Ovary (tissue), 9 donors: ENCODE measurements around the gene ATXN7. TPM values are rescaled to one million over a fixed set of nuclear protein-coding genes. Genes with fewer than 3 reads are reported as not detected.

ENCODE experiments used
- DNase-seq, 5 donors: peaks; one replicate each; pipeline ENCODE4 v3.0.0-alpha.2; 2019 to 2020
- H3K27ac ChIP-seq, 2 donors: fragments of 200-600 bp; one replicate each; pipeline versions ENCODE4 v1.5.1 to v1.8.0; 2019 to 2022
- H3K27me3 ChIP-seq: fragments of 200-600 bp; one replicate; pipeline ENCODE4 v1.8.0; 2022
- H3K36me3 ChIP-seq: fragments of 200-600 bp; sonication (generic); one replicate; pipeline ENCODE4 v1.5.1; 2019
- H3K4me1 ChIP-seq: one replicate; pipeline ENCODE4 v1.8.1; 2013; ENCODE audit warnings: mild to moderate bottlenecking, moderate library complexity; ENCODE audit not compliant: insufficient read depth
- H3K4me3 ChIP-seq: fragments of 200-600 bp; sonication (generic); one replicate; pipeline ENCODE4 v1.5.1; 2017
- H3K9me3 ChIP-seq, 2 donors: fragments of 200-600 bp in 1 of 2; sonication (generic) in 1 of 2; one replicate each; pipeline versions ENCODE4 v1.5.1 to v1.8.1; 2013 to 2019; ENCODE audit warnings: mild to moderate bottlenecking in 1 of 2, moderate library complexity in 1 of 2
- EP300 ChIP-seq: sonication (generic); formaldehyde crosslinking; IDR thresholded peaks from one replicate; pipeline ENCODE4 v1.6.1; 2017; ENCODE audit warnings: antibody characterized with exemption
- POLR2A ChIP-seq: fragments of 450-650 bp; IDR thresholded peaks from one replicate; pipeline ENCODE4 v1.6.1; 2017; ENCODE audit warnings: antibody characterized with exemption, mild to moderate bottlenecking, moderate library complexity
- WGBS, 3 donors: extraction: QIAGEN DNeasy Blood & Tissue Kit in 1 of 3; methylation state at CpG; one replicate each; pipeline versions ENCODE4 v1.1.5 to v1.1.7; 2013 to 2017; 5-methylcytosine and 5-hydroxymethylcytosine counted together
- intact Hi-C, 4 donors: fragments of 100-400 bp; cut with DNase I; formaldehyde crosslinking; loops; one replicate each; pipeline versions ENCODE4 v1.11.0 to v1.15.1; 2022 to 2023
- polyA plus RNA-seq, 2 donors: library from polyadenylated mRNA; stranded (reverse); fragments of 200-250 nt in 1 of 2; fragments of 350-450 nt in 1 of 2; fragmentation: Illumina TruSeq in 1 of 2; extraction: RNeasy Lipid Tissue Mini Kit (QIAGEN cat#74804) in 1 of 2; gene quantifications; one replicate each; pipeline ENCODE4 v1.2.3, GENCODE V29; 2013 to 2014
- total RNA-seq, 7 donors: library from RNA; depleted of rRNA in 2 of 7; stranded (reverse); fragments of >200 nt in 2 of 7; fragmentation: NEBNext Ultra II Directional in 3 of 7; extraction: Animal tissue kit (Norgen Biotek cat#: 25700) in 3 of 7; gene quantifications; one replicate each; pipeline versions ENCODE4 v1.1.0 to v1.2.4, GENCODE V29; 2016 to 2023
- TF ChIP-seq, protein P1 (sequence below), 3 donors: fragments of 450-650 bp in 2 of 3; fragments of 200-600 bp in 1 of 3; IDR thresholded peaks; one replicate each; pipeline versions ENCODE4 v1.5.1 to v1.8.0; 2016 to 2022; ENCODE audit warnings: antibody characterized with exemption in 3 of 3, mild to moderate bottlenecking in 1 of 3
- donor health status: DM: no; HTN: no; CAD: no; lungs with moderate emphysema.
- donor health status: DM: no; HTN: no; CAD: no.
- donor health status: Bipolar disorder and iron deficiency.
- donor health status: DM: yes; HTN: yes; CAD: no.
- donor health status: DM: no; HTN: no; CAD: no.
- donor health status: DM: yes; HTN: yes; CAD: no.

The ATXN7 gene
- total and polyA plus RNA-seq, 9 donors: 4.3 to 47.0 (median 27.7) TPM

DNA sequence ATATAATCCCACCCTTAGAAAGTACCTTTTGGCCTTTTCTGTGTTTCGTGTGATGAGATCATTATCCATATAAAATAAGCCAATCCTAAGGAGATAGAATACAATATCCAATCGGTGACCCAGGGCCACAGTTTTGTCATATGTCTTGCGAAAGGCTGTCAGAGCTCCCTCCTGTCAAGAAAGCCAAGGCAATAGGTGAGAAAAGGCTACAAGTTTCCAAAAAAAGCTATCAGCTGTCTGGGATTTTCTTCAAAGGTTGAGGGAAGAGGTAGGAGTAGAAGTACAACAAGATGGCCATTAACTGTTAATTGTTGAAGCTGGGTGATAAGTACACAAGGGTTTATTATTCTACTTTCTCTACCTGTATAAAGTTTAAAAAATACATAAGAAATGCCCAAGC lies 155.6 kb downstream of the ATXN7 start:
- H3K4me1 ChIP-seq: peaks cover 5% of the 10 kb centered on the region
- 88 to 93% (median 91%) methylated on average over 3 of the region's 3 CpGs for WGBS, 3 donors
- intact Hi-C loops: no loop called here
- no peaks in the 10 kb centered on the region for H3K36me3 ChIP-seq
- no peaks in the 10 kb centered on the region for H3K9me3 ChIP-seq
- no peak overlapping the region for H3K27ac ChIP-seq
- no peaks in the 10 kb centered on the region for H3K27me3 ChIP-seq
- no peak for DNase-seq
- TF ChIP-seq POLR2A (no peak), EP300 (no peak)
- TF ChIP-seq, protein P1, sequence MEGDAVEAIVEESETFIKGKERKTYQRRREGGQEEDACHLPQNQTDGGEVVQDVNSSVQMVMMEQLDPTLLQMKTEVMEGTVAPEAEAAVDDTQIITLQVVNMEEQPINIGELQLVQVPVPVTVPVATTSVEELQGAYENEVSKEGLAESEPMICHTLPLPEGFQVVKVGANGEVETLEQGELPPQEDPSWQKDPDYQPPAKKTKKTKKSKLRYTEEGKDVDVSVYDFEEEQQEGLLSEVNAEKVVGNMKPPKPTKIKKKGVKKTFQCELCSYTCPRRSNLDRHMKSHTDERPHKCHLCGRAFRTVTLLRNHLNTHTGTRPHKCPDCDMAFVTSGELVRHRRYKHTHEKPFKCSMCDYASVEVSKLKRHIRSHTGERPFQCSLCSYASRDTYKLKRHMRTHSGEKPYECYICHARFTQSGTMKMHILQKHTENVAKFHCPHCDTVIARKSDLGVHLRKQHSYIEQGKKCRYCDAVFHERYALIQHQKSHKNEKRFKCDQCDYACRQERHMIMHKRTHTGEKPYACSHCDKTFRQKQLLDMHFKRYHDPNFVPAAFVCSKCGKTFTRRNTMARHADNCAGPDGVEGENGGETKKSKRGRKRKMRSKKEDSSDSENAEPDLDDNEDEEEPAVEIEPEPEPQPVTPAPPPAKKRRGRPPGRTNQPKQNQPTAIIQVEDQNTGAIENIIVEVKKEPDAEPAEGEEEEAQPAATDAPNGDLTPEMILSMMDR (IDR thresholded peaks at IDR 0.05): no peak
- no peak overlapping the region for H3K4me3 ChIP-seq

DNA sequence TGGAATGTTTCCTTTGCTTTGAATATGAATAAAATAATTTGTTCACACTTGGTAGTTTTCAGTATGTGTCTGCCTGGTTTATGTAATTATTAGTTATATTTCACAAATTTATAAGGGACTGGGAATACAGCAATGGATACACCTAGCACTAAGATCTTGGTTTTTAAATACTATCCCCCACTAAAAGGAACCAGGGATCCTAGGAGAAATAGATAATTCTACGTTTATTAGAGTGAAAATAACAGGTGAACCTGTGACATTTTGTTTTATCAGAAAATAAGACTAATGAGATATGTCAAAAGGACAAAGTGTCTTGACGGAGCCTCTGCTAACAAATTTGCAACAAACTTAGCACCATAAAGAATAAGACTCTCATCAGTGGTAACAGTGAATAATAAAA lies 156.2 kb downstream of the ATXN7 start:
- H3K4me3 ChIP-seq: no peak overlapping the region
- H3K27me3 ChIP-seq: no peaks in the 10 kb centered on the region
- peaks cover 5% of the 10 kb centered on the region for H3K4me1 ChIP-seq
- TF ChIP-seq POLR2A (no peak), EP300 (no peak)
- TF ChIP-seq, protein P1 (IDR thresholded peaks at IDR 0.05): no peak
- intact Hi-C loops: no loop called here
- WGBS, 3 donors: 78 to 82% (median 81%) methylated on average over 2 of the region's 2 CpGs
- H3K9me3 ChIP-seq: no peaks in the 10 kb centered on the region
- no peaks in the 10 kb centered on the region for H3K36me3 ChIP-seq
- no peak overlapping the region for H3K27ac ChIP-seq
- no peak for DNase-seq

DNA sequence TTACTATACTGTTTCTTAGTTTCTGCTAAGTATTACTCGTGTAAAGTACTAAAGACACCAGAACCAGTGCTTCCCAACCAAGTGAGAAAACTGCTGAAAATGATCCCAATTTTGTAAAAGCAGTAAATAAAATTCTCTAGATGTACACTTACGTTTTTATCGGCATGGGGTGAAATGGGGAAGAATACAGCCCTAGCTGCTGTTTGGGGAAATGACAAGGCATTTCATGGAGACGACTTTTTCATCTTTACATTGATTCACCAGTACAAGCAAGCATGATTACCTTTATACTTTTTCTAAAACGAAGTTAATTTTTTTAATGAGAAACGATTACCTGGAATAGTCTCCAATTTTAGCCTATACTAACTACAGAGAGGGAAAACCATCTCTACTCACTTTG lies 158.3 kb downstream of the ATXN7 start:
- 77 to 82% (median 81%) methylated on average over 6 of the region's 6 CpGs for WGBS, 3 donors
- intact Hi-C loops: no loop called here
- no peak overlapping the region for H3K4me3 ChIP-seq

DNA sequence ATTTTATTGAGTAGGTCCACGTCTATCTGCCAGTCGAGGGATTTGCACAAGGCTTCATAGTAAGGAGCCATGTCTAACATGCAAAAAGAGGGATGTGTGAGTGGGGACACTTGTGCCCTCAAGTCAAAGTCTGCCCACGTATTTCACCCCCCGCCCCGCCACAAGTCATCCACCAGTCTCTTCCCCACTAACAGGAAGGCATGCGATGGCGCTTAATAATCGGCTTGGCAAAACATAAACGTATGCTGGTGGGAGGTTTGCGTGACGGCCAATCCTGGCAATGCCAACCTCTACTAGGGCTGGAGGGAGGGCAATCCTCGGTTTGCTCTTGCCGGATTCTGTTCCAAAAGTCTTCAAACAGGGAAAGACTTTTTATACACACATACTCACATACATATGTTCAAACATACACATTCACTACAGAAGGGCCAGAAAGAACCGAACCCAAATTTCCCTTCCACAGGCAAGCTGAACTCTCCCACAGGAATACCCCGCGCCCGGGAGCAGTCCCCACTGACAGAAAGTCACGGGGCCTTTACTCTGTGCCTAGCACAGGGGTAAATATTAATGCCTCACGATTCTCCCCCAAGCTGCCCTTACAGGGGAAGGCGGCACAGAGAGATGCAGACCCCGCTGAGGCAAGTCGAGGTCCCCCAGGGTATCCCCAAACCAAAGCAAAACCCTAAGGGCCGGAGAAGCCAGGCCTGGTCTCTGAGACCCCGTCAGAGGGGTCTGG lies 159.0 kb downstream of the ATXN7 start:
- DNase-seq: no peak
- Histone ChIP-seq H3K4me3 (peak overlapping the region; percentile 85), H3K36me3 (no peaks in the 10 kb centered on the region), H3K27ac (peak overlapping the region; percentile 40 to 54), H3K9me3 (no peaks in the 10 kb centered on the region), H3K27me3 (no peaks in the 10 kb centered on the region), H3K4me1 (peaks cover 5% of the 10 kb centered on the region)
- intact Hi-C loops: no loop called here
- TF ChIP-seq, protein P1 (IDR thresholded peaks at IDR 0.05): no peak
- TF ChIP-seq EP300 (no peak), POLR2A (no peak)
- 12 to 18% (median 18%) methylated on average over 24 of the region's 24 CpGs for WGBS, 3 donors

More for the DNA sequence above, 158.3 kb downstream of the ATXN7 start:
- Histone ChIP-seq H3K27me3 (no peaks in the 10 kb centered on the region), H3K36me3 (no peaks in the 10 kb centered on the region), H3K27ac (no peak overlapping the region), H3K4me1 (peaks cover 5% of the 10 kb centered on the region), H3K9me3 (no peaks in the 10 kb centered on the region)
- no peak for DNase-seq
- TF ChIP-seq, protein P1 (IDR thresholded peaks at IDR 0.05): no peak
- no peak for TF ChIP-seq EP300
- no peak for TF ChIP-seq POLR2A
